ENCODE data around the gene CHMP5.

DNA sequence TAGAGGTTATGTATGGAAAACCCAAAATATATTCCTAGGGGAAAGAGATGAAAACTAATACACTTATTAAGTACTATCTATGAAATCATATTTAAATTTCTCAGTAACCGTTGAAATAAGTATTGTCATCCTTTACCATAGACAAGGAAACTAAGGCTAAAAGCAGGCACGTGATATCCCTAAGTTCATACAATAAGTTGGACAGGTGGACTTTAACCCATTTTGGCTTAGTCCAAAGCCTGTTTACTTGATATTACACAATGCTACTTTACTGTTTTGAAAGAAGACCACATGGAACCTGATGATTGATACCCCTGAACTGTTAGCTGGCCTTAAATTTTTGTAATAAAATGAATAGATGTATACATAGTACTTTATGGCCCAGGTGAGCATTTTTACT lies 28.9 kb downstream of the CHMP5 start:
- TF ChIP-seq, protein P1, sequence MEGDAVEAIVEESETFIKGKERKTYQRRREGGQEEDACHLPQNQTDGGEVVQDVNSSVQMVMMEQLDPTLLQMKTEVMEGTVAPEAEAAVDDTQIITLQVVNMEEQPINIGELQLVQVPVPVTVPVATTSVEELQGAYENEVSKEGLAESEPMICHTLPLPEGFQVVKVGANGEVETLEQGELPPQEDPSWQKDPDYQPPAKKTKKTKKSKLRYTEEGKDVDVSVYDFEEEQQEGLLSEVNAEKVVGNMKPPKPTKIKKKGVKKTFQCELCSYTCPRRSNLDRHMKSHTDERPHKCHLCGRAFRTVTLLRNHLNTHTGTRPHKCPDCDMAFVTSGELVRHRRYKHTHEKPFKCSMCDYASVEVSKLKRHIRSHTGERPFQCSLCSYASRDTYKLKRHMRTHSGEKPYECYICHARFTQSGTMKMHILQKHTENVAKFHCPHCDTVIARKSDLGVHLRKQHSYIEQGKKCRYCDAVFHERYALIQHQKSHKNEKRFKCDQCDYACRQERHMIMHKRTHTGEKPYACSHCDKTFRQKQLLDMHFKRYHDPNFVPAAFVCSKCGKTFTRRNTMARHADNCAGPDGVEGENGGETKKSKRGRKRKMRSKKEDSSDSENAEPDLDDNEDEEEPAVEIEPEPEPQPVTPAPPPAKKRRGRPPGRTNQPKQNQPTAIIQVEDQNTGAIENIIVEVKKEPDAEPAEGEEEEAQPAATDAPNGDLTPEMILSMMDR (IDR thresholded peaks at IDR 0.05), result no peak
- no peak for TF ChIP-seq ZFX (IDR thresholded peaks at IDR 0.05; ENCODE audit: borderline replicate concordance)
